Measurements from ENCODE around the gene KIRREL2. TPM values are rescaled to one million over a fixed set of nuclear protein-coding genes. Genes with fewer than 3 reads are reported as not detected.
"Not testable (repeated sequence)": the region's sequence is repeated elsewhere in the genome, so short reads cannot be mapped to it uniquely, and the experiment has no call there.

Gene KIRREL2
- total and polyA plus RNA-seq, 2 experiments from 2014 or later: 3.6 to 9.9 TPM

DNA sequence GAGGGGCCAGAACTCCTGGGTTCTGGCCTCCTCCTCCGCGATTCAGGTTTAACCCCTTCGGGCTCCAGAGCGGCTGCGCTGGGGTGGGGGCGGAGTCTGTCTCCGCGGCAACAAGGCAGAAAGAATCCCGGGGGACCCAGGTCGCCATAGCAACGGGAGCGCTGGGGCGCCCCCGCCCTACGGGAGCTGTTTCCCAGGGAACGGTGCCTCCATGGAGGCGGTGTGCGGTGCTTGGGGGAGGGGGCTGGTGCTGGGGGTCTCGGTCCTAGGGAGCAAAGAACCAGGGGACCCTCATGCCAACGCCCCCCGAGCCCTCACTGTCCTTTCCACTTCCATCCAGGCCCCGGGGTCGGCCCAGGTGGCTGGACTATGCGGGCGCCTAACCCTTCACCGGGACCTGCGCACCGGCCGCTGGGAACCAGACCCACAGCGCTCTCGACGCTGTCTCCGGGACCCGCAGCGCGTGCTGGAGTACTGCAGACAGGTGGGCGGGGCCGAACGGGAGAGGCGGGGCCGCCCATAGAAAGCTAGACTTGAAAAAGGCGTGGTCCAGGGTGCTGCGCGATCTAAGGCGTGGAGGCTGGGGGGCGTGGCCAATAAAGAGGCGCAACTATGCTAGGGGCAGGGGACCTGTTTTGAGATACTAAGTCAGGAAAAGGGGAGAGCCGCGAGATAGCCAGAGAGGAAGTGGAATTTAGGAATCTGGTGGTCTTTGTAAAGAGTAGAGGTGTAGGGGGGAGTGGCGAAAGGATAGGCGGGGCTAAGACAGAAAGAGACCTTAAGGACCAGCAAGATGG, 12.8 kb downstream of the KIRREL2 start:
- no peaks in the 10 kb centered on the region for H4K20me1 ChIP-seq (replicated peaks; ENCODE audit: insufficient read depth)
- peaks cover 25% of the 10 kb centered on the region for H3K4me1 Mint-ChIP-seq
- no peak overlapping the region for H3K27ac ChIP-seq (ENCODE audit: low read depth)
- no peaks in the 10 kb centered on the region; the same call in 1 of the 3 replicates for H3K9me3 Mint-ChIP-seq
- H3K27ac Mint-ChIP-seq: peak overlapping the region; percentile 94
- no peaks in the 10 kb centered on the region for H3K36me3 ChIP-seq (ENCODE audit: insufficient read depth)
- H3K27me3 Mint-ChIP-seq (ENCODE audit: insufficient read depth, low read depth, poor library complexity): peaks cover 31% of the 10 kb centered on the region
- ATAC-seq (peak; percentile 73), DNase-seq (ENCODE audit: low spot score) (peak; percentile 99)
- no peaks in the 10 kb centered on the region for H3K9me2 ChIP-seq (ENCODE audit: insufficient read depth)
- H3K4me1 ChIP-seq (ENCODE audit: insufficient read depth): peaks cover 12% of the 10 kb centered on the region
- peak overlapping the region; percentile 84 for H3K4me3 ChIP-seq
- H3F3A ChIP-seq (replicated peaks; ENCODE audit: low read depth): peaks cover 15% of the 10 kb centered on the region; the same call in 1 of the 2 replicates
- H2AFZ ChIP-seq: no peak overlapping the region; the same call in 1 of the 2 replicates
- no peaks in the 10 kb centered on the region; the same call in 2 of the 3 replicates for H3K36me3 Mint-ChIP-seq (ENCODE audit: low read depth)
- peak overlapping the region; percentile 86 for H3K4me3 Mint-ChIP-seq
- peak overlapping the region; percentile 98 for H3K4me2 ChIP-seq
- TF ChIP-seq POLR2AphosphoS5 (IDR thresholded peaks at IDR 0.05; ENCODE audit: low read depth): peak; percentile 42; the same call in 1 of the 2 replicates
- TF ChIP-seq ZNF114 (CRISPR knock-in tag; IDR thresholded peaks at IDR 0.05): no peak
- TF ChIP-seq, protein P1, sequence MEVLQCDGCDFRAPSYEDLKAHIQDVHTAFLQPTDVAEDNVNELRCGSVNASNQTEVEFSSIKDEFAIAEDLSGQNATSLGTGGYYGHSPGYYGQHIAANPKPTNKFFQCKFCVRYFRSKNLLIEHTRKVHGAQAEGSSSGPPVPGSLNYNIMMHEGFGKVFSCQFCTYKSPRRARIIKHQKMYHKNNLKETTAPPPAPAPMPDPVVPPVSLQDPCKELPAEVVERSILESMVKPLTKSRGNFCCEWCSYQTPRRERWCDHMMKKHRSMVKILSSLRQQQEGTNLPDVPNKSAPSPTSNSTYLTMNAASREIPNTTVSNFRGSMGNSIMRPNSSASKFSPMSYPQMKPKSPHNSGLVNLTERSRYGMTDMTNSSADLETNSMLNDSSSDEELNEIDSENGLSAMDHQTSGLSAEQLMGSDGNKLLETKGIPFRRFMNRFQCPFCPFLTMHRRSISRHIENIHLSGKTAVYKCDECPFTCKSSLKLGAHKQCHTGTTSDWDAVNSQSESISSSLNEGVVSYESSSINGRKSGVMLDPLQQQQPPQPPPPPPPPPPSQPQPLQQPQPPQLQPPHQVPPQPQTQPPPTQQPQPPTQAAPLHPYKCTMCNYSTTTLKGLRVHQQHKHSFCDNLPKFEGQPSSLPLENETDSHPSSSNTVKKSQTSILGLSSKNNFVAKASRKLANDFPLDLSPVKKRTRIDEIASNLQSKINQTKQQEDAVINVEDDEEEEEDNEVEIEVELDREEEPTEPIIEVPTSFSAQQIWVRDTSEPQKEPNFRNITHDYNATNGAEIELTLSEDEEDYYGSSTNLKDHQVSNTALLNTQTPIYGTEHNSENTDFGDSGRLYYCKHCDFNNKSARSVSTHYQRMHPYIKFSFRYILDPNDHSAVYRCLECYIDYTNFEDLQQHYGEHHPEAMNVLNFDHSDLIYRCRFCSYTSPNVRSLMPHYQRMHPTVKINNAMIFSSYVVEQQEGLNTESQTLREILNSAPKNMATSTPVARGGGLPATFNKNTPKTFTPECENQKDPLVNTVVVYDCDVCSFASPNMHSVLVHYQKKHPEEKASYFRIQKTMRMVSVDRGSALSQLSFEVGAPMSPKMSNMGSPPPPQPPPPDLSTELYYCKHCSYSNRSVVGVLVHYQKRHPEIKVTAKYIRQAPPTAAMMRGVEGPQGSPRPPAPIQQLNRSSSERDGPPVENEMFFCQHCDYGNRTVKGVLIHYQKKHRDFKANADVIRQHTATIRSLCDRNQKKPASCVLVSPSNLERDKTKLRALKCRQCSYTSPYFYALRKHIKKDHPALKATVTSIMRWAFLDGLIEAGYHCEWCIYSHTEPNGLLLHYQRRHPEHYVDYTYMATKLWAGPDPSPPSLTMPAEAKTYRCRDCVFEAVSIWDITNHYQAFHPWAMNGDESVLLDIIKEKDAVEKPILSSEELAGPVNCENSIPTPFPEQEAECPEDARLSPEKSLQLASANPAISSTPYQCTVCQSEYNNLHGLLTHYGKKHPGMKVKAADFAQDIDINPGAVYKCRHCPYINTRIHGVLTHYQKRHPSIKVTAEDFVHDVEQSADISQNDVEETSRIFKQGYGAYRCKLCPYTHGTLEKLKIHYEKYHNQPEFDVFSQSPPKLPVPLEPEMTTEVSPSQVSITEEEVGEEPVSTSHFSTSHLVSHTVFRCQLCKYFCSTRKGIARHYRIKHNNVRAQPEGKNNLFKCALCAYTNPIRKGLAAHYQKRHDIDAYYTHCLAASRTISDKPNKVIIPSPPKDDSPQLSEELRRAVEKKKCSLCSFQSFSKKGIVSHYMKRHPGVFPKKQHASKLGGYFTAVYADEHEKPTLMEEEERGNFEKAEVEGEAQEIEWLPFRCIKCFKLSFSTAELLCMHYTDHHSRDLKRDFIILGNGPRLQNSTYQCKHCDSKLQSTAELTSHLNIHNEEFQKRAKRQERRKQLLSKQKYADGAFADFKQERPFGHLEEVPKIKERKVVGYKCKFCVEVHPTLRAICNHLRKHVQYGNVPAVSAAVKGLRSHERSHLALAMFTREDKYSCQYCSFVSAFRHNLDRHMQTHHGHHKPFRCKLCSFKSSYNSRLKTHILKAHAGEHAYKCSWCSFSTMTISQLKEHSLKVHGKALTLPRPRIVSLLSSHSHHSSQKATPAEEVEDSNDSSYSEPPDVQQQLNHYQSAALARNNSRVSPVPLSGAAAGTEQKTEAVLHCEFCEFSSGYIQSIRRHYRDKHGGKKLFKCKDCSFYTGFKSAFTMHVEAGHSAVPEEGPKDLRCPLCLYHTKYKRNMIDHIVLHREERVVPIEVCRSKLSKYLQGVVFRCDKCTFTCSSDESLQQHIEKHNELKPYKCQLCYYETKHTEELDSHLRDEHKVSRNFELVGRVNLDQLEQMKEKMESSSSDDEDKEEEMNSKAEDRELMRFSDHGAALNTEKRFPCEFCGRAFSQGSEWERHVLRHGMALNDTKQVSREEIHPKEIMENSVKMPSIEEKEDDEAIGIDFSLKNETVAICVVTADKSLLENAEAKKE (CRISPR knock-in tag; IDR thresholded peaks at IDR 0.05): no peak
- H3K79me2 ChIP-seq (replicated peaks; ENCODE audit: insufficient read depth): no peaks in the 10 kb centered on the region
- peaks cover 16% of the 10 kb centered on the region for H3K27me3 ChIP-seq (ENCODE audit: insufficient read depth)

DNA sequence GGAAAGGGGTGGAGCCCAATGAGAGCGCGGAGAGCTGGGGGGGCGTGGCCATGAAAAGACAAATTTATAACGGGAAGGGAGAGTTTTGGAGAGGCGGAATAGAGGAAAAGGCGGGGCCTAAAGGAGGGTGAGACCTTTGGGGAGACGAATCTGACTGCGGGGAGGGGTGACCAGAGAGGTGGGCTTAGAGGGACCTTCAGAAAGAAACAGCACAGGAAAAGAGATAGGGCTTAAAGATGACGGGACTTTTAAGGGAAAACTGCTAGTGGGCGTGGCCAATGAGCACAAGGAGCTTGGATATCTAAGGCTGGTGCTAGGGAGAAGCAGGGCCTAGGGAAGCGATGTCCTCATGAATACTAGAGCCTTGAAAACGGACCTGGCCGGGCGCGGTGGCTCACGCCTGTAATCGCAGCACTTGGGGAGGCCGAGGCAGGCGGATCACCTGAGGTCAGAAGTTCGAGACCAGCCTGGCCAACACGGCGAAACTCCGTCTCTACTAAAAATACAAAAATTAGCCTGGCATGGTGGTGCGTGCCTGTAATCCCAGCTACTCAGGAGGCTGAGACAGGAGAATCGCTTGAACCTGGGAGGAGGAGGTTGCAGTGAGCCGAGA, 13.5 kb downstream of the KIRREL2 start:
- H3K36me3 Mint-ChIP-seq (ENCODE audit: low read depth): not testable (repeated sequence)

More for the DNA sequence above, 13.5 kb downstream of the KIRREL2 start:
- peaks cover 29% of the 10 kb centered on the region for H3K27me3 Mint-ChIP-seq (ENCODE audit: insufficient read depth, low read depth, poor library complexity)
- H3K9me2 ChIP-seq (ENCODE audit: insufficient read depth); H2AFZ ChIP-seq; H3K36me3 ChIP-seq (ENCODE audit: insufficient read depth); H3K9me3 Mint-ChIP-seq; H4K20me1 ChIP-seq (replicated peaks; ENCODE audit: insufficient read depth); H3K79me2 ChIP-seq (replicated peaks; ENCODE audit: insufficient read depth): not testable (repeated sequence)
- DNase-seq (ENCODE audit: low spot score) (peak; percentile 98), ATAC-seq (peak; percentile 34)
- H3K27me3 ChIP-seq (ENCODE audit: insufficient read depth): peaks cover 16% of the 10 kb centered on the region
- H3K4me1 Mint-ChIP-seq: peaks cover 23% of the 10 kb centered on the region
- H3K4me3 Mint-ChIP-seq: peak overlapping the region; percentile 86
- peak overlapping the region; percentile 10; the same call in 1 of the 2 replicates for H3K27ac ChIP-seq (ENCODE audit: low read depth)
- peak overlapping the region; percentile 84 for H3K4me3 ChIP-seq
- H3F3A ChIP-seq (replicated peaks; ENCODE audit: low read depth): peaks cover 15% of the 10 kb centered on the region; the same call in 1 of the 2 replicates
- peak overlapping the region; percentile 98 for H3K4me2 ChIP-seq
- peaks cover 12% of the 10 kb centered on the region for H3K4me1 ChIP-seq (ENCODE audit: insufficient read depth)
- peak overlapping the region; percentile 94 for H3K27ac Mint-ChIP-seq
